HG02571 (cell line): ENCODE results near the gene TNXB.
"Not testable (repeated sequence)": the region's sequence is repeated elsewhere in the genome, so short reads cannot be mapped to it uniquely, and the experiment has no call there.

Experiments
- ATAC-seq: cut with Tn5 transposase; IDR thresholded peaks from one replicate; pipeline ENCODE4 v1.9.1; 2021; ENCODE audit warnings: mild to moderate bottlenecking, moderate library complexity; ENCODE audit not compliant: unreplicated experiment

Gene TNXB

GRCh38 chr6:32008616-32009015 is 100.5 kb downstream of the TNXB start:
- not testable (repeated sequence) for ATAC-seq

GRCh38 chr6:32008037-32008436 is 101.1 kb downstream of the TNXB start:
- ATAC-seq = not testable (repeated sequence)

GRCh38 chr6:32007086-32007485 is 102.1 kb downstream of the TNXB start:
- ATAC-seq = not testable (repeated sequence)

GRCh38 chr6:32005991-32006529 is 103.1 kb downstream of the TNXB start:
- not testable (repeated sequence) for ATAC-seq

GRCh38 chr6:32005538-32005880 is 103.6 kb downstream of the TNXB start:
- ATAC-seq = not testable (repeated sequence)

- not testable (repeated sequence) for ATAC-seq
Measured at GRCh38 chr6:32004864-32005537, 104.1 kb downstream of the TNXB start.

GRCh38 chr6:32004393-32004792 is 104.7 kb downstream of the TNXB start:
- ATAC-seq = not testable (repeated sequence)

GRCh38 chr6:32003301-32003700 is 105.8 kb downstream of the TNXB start:
- not testable (repeated sequence) for ATAC-seq

GRCh38 chr6:32002546-32003268 is 106.4 kb downstream of the TNXB start:
- ATAC-seq = not testable (repeated sequence)

- ATAC-seq = not testable (repeated sequence)
Measured at GRCh38 chr6:31996385-31996784, 112.8 kb downstream of the TNXB start.

- ATAC-seq = not testable (repeated sequence)
Measured at GRCh38 chr6:31994421-31994820, 114.7 kb downstream of the TNXB start.
